Heart left ventricle (tissue), 16 donors: ENCODE measurements around the gene CDH23. TPM values are rescaled to one million over a fixed set of nuclear protein-coding genes. Genes with fewer than 3 reads are reported as not detected.

Source experiments
- ATAC-seq, 4 donors: fragments of 200-7000 bp; cut with Tn5 transposase; one replicate each; pipeline ENCODE4 v1.9.1; 2020 to 2022; ENCODE audit warnings: moderate library complexity in 4 of 4, mild to moderate bottlenecking in 3 of 4, moderate number of reproducible peaks in 1 of 4
- DNase-seq, 5 donors: peaks; one replicate each; pipeline ENCODE4 v3.0.0-alpha.2; 2020
- H3K27ac ChIP-seq, 12 donors: fragments of 200-600 bp; sonication (generic) in 4 of 12; one replicate each; pipeline versions ENCODE4 v1.5.0 to v1.8.0; 2016 to 2022; ENCODE audit warnings: mild to moderate bottlenecking in 2 of 12
- H3K27me3 ChIP-seq, 9 donors: fragments of 200-600 bp; sonication (generic) in 2 of 9; one replicate each; pipeline versions ENCODE4 v1.5.1 to v1.8.0; 2016 to 2022; ENCODE audit warnings: mild to moderate bottlenecking in 3 of 9
- H3K36me3 ChIP-seq, 9 donors: fragments of 200-600 bp; sonication (generic) in 2 of 9; one replicate each; pipeline versions ENCODE4 v1.5.0 to v1.8.0; 2018 to 2022; ENCODE audit warnings: mild to moderate bottlenecking in 2 of 9
- H3K4me1 ChIP-seq, 12 donors: fragments of 200-600 bp; sonication (generic) in 4 of 12; one replicate each; pipeline versions ENCODE4 v1.5.0 to v1.8.0; 2016 to 2022; ENCODE audit warnings: mild to moderate bottlenecking in 3 of 12
- H3K4me3 ChIP-seq, 12 donors: fragments of 200-600 bp; sonication (generic) in 4 of 12; one replicate each; pipeline versions ENCODE4 v1.5.0 to v1.8.0; 2017 to 2022; ENCODE audit warnings: mild to moderate bottlenecking in 9 of 12, moderate library complexity in 4 of 12
- H3K9me3 ChIP-seq, 12 donors: fragments of 200-600 bp; sonication (generic) in 4 of 12; one replicate each; pipeline versions ENCODE4 v1.5.0 to v1.8.0; 2016 to 2022; ENCODE audit warnings: mild to moderate bottlenecking in 1 of 12
- CTCF ChIP-seq, 12 donors: fragments of 200-600 bp; sonication (generic) in 4 of 12; IDR thresholded peaks; one replicate each; pipeline versions ENCODE4 v1.5.0 to v1.8.0; 2018 to 2022; ENCODE audit warnings: antibody characterized with exemption in 12 of 12, mild to moderate bottlenecking in 5 of 12
- POLR2A ChIP-seq, 2 donors: fragments of 450-650 bp; IDR thresholded peaks; one replicate each; pipeline ENCODE4 v1.6.1; 2017; ENCODE audit warnings: antibody characterized with exemption in 2 of 2, mild to moderate bottlenecking in 2 of 2, moderate library complexity in 2 of 2
- WGBS, 4 donors: extraction: QIAGEN DNeasy Blood & Tissue Kit in 2 of 4; methylation state at CpG; one replicate each; pipeline versions ENCODE4 v1.1.5 to v1.1.7; 2013 to 2018; 5-methylcytosine and 5-hydroxymethylcytosine counted together
- intact Hi-C, 10 donors: fragments of 100-400 bp; cut with DNase I; formaldehyde crosslinking; loops; one replicate each; pipeline versions ENCODE4 v1.11.1 to v1.14.2; 2022
- polyA plus RNA-seq, 2 donors: library from polyadenylated mRNA; stranded (reverse); fragments of 200-250 nt; gene quantifications; one replicate each; pipeline ENCODE4 v1.2.3, GENCODE V29; 2013
- total RNA-seq, 9 donors: library from RNA; depleted of rRNA in 2 of 9; stranded (reverse); fragments of >200 nt in 2 of 9; fragmentation: NEBNext Ultra II Directional in 3 of 9; extraction: Animal tissue kit (Norgen Biotek cat#: 25700) in 3 of 9; gene quantifications; one replicate each; pipeline versions ENCODE4 v1.1.0 to v1.2.4, GENCODE V29; 2016 to 2023
- donor health status: ischemic (EF 13 %, LVEDD 7.1; RV severe dilation, severe dysfunction).
- donor health status: healthy with polysubstance abuse.
- donor health status: DM: no; HTN: yes; CAD: no.
- donor health status: DM: no; HTN: no; CAD: no.
- donor health status: ischemic (EF 25% LVEDD 6.9; RV normal size, moderate dysfunction).
- donor health status: ischemic (EF 25% LVEDD 5.7; RV mildly dilated, moderate dysfunction).
- donor health status: healthy.
- donor health status: DM: yes; HTN: yes; CAD: no.
- donor health status: ischemic (EF 35%, LVEDD 5.7; RV mildly dilated, moderate dysfunction).
- donor health status: nonischemic (EF 11% LVEDD 7.7; RV severe dilation, severe dysfunction).
- donor health status: DM: yes; HTN: yes; CAD: no.
- donor health status: PGD.
- donor health status: ischemic (EF 29% LVEDD 5.4; RV normal size, mild dysfunction).
- donor health status: nonischemic (EF 23%, LVEDD 6.1; RV moderate dilation, normal function).

Gene CDH23
- total and polyA plus RNA-seq, 11 donors = 1.2 to 8.6 (median 3.9) TPM

GRCh38 chr10:71397296-71398212 is 834 bp downstream of the CDH23 start:
- intact Hi-C loops = loop anchor here (2.0 to 10.0 kb wide), 15 partner anchors 37 to 417 kb away; no protein-coding TSS in a partner anchor
- peak overlapping the region in 9 of 12 donors; percentile 4 to 73 (median 59) for H3K27ac ChIP-seq
- 1 to 2% (median 1%) methylated on average over 30 to 82 of the region's 82 CpGs for WGBS, 4 donors
- peaks cover 0 to 28% (median 12%) of the 10 kb centered on the region in 12 donors for H3K4me1 ChIP-seq
- no peak for TF ChIP-seq CTCF (IDR thresholded peaks at IDR 0.05)
- TF ChIP-seq POLR2A (IDR thresholded peaks at IDR 0.05) = no peak
- ATAC-seq (peak in 1 of 4 donors; percentile 19), DNase-seq (peak in 2 of 5 donors; percentile 39 to 68)
- no peaks in the 10 kb centered on the region for H3K9me3 ChIP-seq
- H3K4me3 ChIP-seq = peak overlapping the region; percentile 37 to 79 (median 58)
- H3K36me3 ChIP-seq = no peaks in the 10 kb centered on the region
- H3K27me3 ChIP-seq = peaks cover 0 to 47% (median 18%) of the 10 kb centered on the region in 9 donors

GRCh38 chr10:71398976-71399375 is 2.3 kb downstream of the CDH23 start:
- Histone ChIP-seq H3K27me3 (peaks cover 0 to 47% (median 18%) of the 10 kb centered on the region in 9 donors), H3K4me1 (peaks cover 0 to 28% (median 12%) of the 10 kb centered on the region in 12 donors), H3K36me3 (no peaks in the 10 kb centered on the region), H3K4me3 (peak overlapping the region in 1 of 12 donors; percentile 33), H3K27ac (no peak overlapping the region), H3K9me3 (no peaks in the 10 kb centered on the region)
- intact Hi-C loops = loop anchor here (5.0 to 10.0 kb wide), 11 partner anchors 83 to 416 kb away; no protein-coding TSS in a partner anchor
- ATAC-seq (no peak), DNase-seq (no peak)
- 67 to 88% (median 79%) methylated on average over 4 of the region's 4 CpGs for WGBS, 4 donors
- TF ChIP-seq CTCF (IDR thresholded peaks at IDR 0.05) (no peak), POLR2A (IDR thresholded peaks at IDR 0.05) (no peak)

- Histone ChIP-seq H3K27ac (no peak overlapping the region), H3K27me3 (peaks cover 0 to 46% (median 18%) of the 10 kb centered on the region in 9 donors), H3K36me3 (no peaks in the 10 kb centered on the region), H3K9me3 (no peaks in the 10 kb centered on the region), H3K4me1 (peaks cover 0 to 28% (median 12%) of the 10 kb centered on the region in 12 donors), H3K4me3 (no peak overlapping the region)
- no peak for ATAC-seq
- DNase-seq = no peak
- no peak for TF ChIP-seq CTCF (IDR thresholded peaks at IDR 0.05)
- no peak for TF ChIP-seq POLR2A (IDR thresholded peaks at IDR 0.05)
- intact Hi-C loops = loop anchor here (5.0 to 10.0 kb wide), 11 partner anchors 82 to 415 kb away; no protein-coding TSS in a partner anchor
- 85 to 89% (median 89%) methylated on average over 5 of the region's 5 CpGs for WGBS, 4 donors
Observed at GRCh38 chr10:71399946-71400345, 3.2 kb downstream of the CDH23 start.

- no peak for TF ChIP-seq POLR2A (IDR thresholded peaks at IDR 0.05)
- TF ChIP-seq CTCF (IDR thresholded peaks at IDR 0.05) = no peak
- Histone ChIP-seq H3K36me3 (no peaks in the 10 kb centered on the region), H3K4me1 (peaks cover 0 to 28% (median 12%) of the 10 kb centered on the region in 12 donors), H3K9me3 (no peaks in the 10 kb centered on the region), H3K4me3 (no peak overlapping the region), H3K27me3 (peaks cover 0 to 42% (median 18%) of the 10 kb centered on the region in 9 donors), H3K27ac (no peak overlapping the region)
- WGBS, 4 donors = 86 to 93% (median 90%) methylated on average over 7 of the region's 7 CpGs
- ATAC-seq (no peak), DNase-seq (no peak)
- intact Hi-C loops = no loop called here
Observed at GRCh38 chr10:71401056-71401455, 4.3 kb downstream of the CDH23 start.
